GM06990 (cell line): Measurements from ENCODE around the gene WNT9B.

ENCODE experiments used
- DNase-seq: peaks from one replicate; pipeline ENCODE4 v3.0.0-alpha.2; 2011; ENCODE audit not compliant: insufficient read length; ENCODE audit errors: extremely low read depth
- H3K27me3 ChIP-seq: replicated peaks from 2 replicates; pipeline ENCODE4 v1.6.0; 2011; ENCODE audit warnings: low read length; ENCODE audit not compliant: control insufficient read depth, insufficient read depth
- H3K36me3 ChIP-seq: 2 replicates; pipeline ENCODE4 v1.5.1; 2011; ENCODE audit warnings: low read length; ENCODE audit not compliant: control insufficient read depth, insufficient read depth
- H3K4me3 ChIP-seq: replicated peaks from 2 replicates; pipeline ENCODE4 v1.5.1; 2011; ENCODE audit warnings: low read depth, mild to moderate bottlenecking, control low read depth, low read length
- CTCF ChIP-seq: IDR thresholded peaks from 2 replicates; pipeline ENCODE4 v1.5.1; 2011; ENCODE audit warnings: low read length, control low read depth, mild to moderate bottlenecking, inconsistent platforms; ENCODE audit not compliant: insufficient read depth, poor library complexity, severe bottlenecking

WNT9B gene

GRCh38 chr17:46889992-46890564 lies 38.7 kb downstream of the WNT9B start:
- no peak for TF ChIP-seq CTCF
- DNase-seq, result no peak
- H3K36me3 ChIP-seq, result no peaks in the 10 kb centered on the region
- H3K4me3 ChIP-seq, result no peak overlapping the region
- H3K27me3 ChIP-seq, result peaks cover 3% of the 10 kb centered on the region

- DNase-seq, result no peak
- H3K4me3 ChIP-seq, result no peak overlapping the region
- H3K36me3 ChIP-seq, result no peaks in the 10 kb centered on the region
- H3K27me3 ChIP-seq, result peaks cover 3% of the 10 kb centered on the region
- no peak for TF ChIP-seq CTCF
Observed at GRCh38 chr17:46890638-46891037, 39.3 kb downstream of the WNT9B start.

- DNase-seq, result no peak
- Histone ChIP-seq H3K36me3 (no peaks in the 10 kb centered on the region), H3K4me3 (no peak overlapping the region), H3K27me3 (peaks cover 3% of the 10 kb centered on the region)
- no peak for TF ChIP-seq CTCF
Observed at GRCh38 chr17:46892192-46892703, 40.9 kb downstream of the WNT9B start.

- no peak for TF ChIP-seq CTCF
- no peak for DNase-seq
- Histone ChIP-seq H3K36me3 (no peaks in the 10 kb centered on the region), H3K27me3 (peaks cover 3% of the 10 kb centered on the region), H3K4me3 (no peak overlapping the region)
Observed at GRCh38 chr17:46894024-46894423, 42.6 kb downstream of the WNT9B start.

- no peak for DNase-seq
- no peak for TF ChIP-seq CTCF
- no peaks in the 10 kb centered on the region for H3K36me3 ChIP-seq
- peaks cover 3% of the 10 kb centered on the region for H3K27me3 ChIP-seq
- H3K4me3 ChIP-seq, result no peak overlapping the region
Observed at GRCh38 chr17:46894476-46895151, 43.2 kb downstream of the WNT9B start.
